H1 (cell line): ENCODE data around the gene KLHL21. TPM values are rescaled to one million over a fixed set of nuclear protein-coding genes. Genes with fewer than 3 reads are reported as not detected.
"Not testable (repeated sequence)": the region's sequence is repeated elsewhere in the genome, so short reads cannot be mapped to it uniquely, and the experiment has no call there.

ENCODE experiments used
- CTCF ChIA-PET: fragments of 300-600 bp; sonication (Branson Sonifier 250); formaldehyde crosslinking; loops from one replicate; lab custom pipeline; 2021; ENCODE audit not compliant: partially characterized antibody; lab: Charles Lee
- POLR2A ChIA-PET: fragments of 300-600 bp; sonication (Branson Sonifier 250); formaldehyde crosslinking; loops from one replicate; lab custom pipeline; 2021; ENCODE audit warnings: inconsistent platforms; ENCODE audit not compliant: partially characterized antibody; lab: Charles Lee
- DNase-seq, 2 experiments: peaks; one replicate each; pipeline versions ENCODE4 v3.0.0 to v3.0.0-alpha.2; 2010 to 2022; ENCODE audit warnings: low spot score in 2 of 2, low read depth in 1 of 2, mixed read lengths in 1 of 2
- FAIRE-seq: peaks from 2 replicates; lab custom pipeline; 2011; peaks lifted over from hg19 to GRCh38; lab: Jason Lieb, UNC
- H2AFZ ChIP-seq: 2 replicates; pipeline ENCODE4 v1.8.1; 2012; ENCODE audit warnings: low read length, inconsistent platforms
- H2AK5ac ChIP-seq: 2 replicates; pipeline ENCODE4 v1.6.1; 2013; ENCODE audit warnings: low read depth, low read length
- H2BK120ac ChIP-seq: replicated peaks from 2 replicates; pipeline ENCODE3; 2013; ENCODE audit warnings: low read depth, low read length, inconsistent platforms
- H2BK12ac ChIP-seq: 2 replicates; pipeline ENCODE4 v1.6.1; 2013; ENCODE audit warnings: low read depth, low read length
- H2BK15ac ChIP-seq: 2 replicates; pipeline ENCODE4 v1.6.1; 2013; ENCODE audit warnings: low read length
- H2BK20ac ChIP-seq: 2 replicates; pipeline ENCODE4 v1.6.1; 2013; ENCODE audit warnings: low read length
- H2BK5ac ChIP-seq: 2 replicates; pipeline ENCODE4 v1.6.1; 2013; ENCODE audit warnings: low read depth, low read length
- H3K14ac ChIP-seq: 2 replicates; pipeline ENCODE4 v1.6.1; 2013; ENCODE audit warnings: inconsistent platforms; ENCODE audit not compliant: insufficient read length
- H3K18ac ChIP-seq: 2 replicates; pipeline ENCODE4 v1.6.1; 2013; ENCODE audit warnings: low read length; ENCODE audit errors: extremely low read depth
- H3K23ac ChIP-seq: 2 replicates; pipeline ENCODE4 v1.6.1; 2013; ENCODE audit warnings: inconsistent platforms; ENCODE audit not compliant: insufficient read length
- H3K23me2 ChIP-seq: 2 replicates; pipeline ENCODE4 v1.6.1; 2013; ENCODE audit warnings: low read depth, low read length
- H3K27ac ChIP-seq: 2 replicates; pipeline ENCODE4 v1.6.1; 2011; ENCODE audit warnings: low read depth, low read length, inconsistent platforms
- H3K27me3 ChIP-seq, 4 experiments: replicated peaks in 1 of 4; 1 replicate in 1 of 4; 2 replicates in 3 of 4; pipeline versions ENCODE4 v1.6.1 to v1.8.1; 2011 to 2013; ENCODE audit warnings: low read length in 3 of 4, mild to moderate bottlenecking in 3 of 4, inconsistent platforms in 2 of 4, mixed read lengths in 2 of 4, moderate library complexity in 1 of 4; ENCODE audit not compliant: control insufficient read depth in 3 of 4, insufficient read depth in 3 of 4; ENCODE audit errors: extremely low read depth in 1 of 4
- H3K36me3 ChIP-seq, 4 experiments: 2 replicates each; pipeline versions ENCODE4 v1.6.1 to v1.8.1; 2011 to 2013; ENCODE audit warnings: mild to moderate bottlenecking in 4 of 4, low read length in 3 of 4, moderate library complexity in 2 of 4, control low read depth in 1 of 4, inconsistent platforms in 1 of 4; ENCODE audit not compliant: insufficient read depth in 4 of 4, control insufficient read depth in 2 of 4
- H3K4ac ChIP-seq: replicated peaks from 2 replicates; pipeline ENCODE3; 2013; ENCODE audit warnings: low read length, low read depth, mixed read lengths, inconsistent platforms; ENCODE audit not compliant: insufficient read length
- H3K4me1 ChIP-seq, 4 experiments: replicated peaks in 1 of 4; 1 replicate in 1 of 4; 2 replicates in 3 of 4; pipeline versions ENCODE4 v1.6.1 to v1.8.1; 2011 to 2013; ENCODE audit warnings: low read length in 3 of 4, inconsistent platforms in 2 of 4, mixed read lengths in 1 of 4; ENCODE audit not compliant: insufficient read depth in 4 of 4, control insufficient read depth in 3 of 4
- H3K4me2 ChIP-seq, 2 experiments: 2 replicates each; pipeline versions ENCODE4 v1.6.1 to v1.8.1; 2011 to 2013; ENCODE audit warnings: low read depth in 2 of 2, low read length in 2 of 2, control low read depth in 1 of 2, inconsistent platforms in 1 of 2, mild to moderate bottlenecking in 1 of 2; ENCODE audit not compliant: insufficient read depth in 1 of 2
- H3K4me3 ChIP-seq, 4 experiments: fragments of 200-600, 300-600 bp in 1 of 4; sonication (generic), shearing (Covaris generic), sonication (Bioruptor Twin) in 1 of 4; 2 replicates each; pipeline versions ENCODE4 v1.5.1 to v1.8.1; 2011 to 2016; ENCODE audit warnings: low read length in 4 of 4, low read depth in 3 of 4, control low read depth in 2 of 4, inconsistent platforms in 2 of 4, mild to moderate bottlenecking in 2 of 4, mixed read lengths in 1 of 4, moderate library complexity in 1 of 4; ENCODE audit not compliant: insufficient read depth in 2 of 4; ENCODE audit errors: extremely low read depth in 1 of 4
- H3K56ac ChIP-seq: replicated peaks from 2 replicates; pipeline ENCODE3; 2013; ENCODE audit warnings: low read depth, mild to moderate bottlenecking, mixed read lengths, low read length, inconsistent platforms; ENCODE audit not compliant: insufficient read length
- H3K79me1 ChIP-seq: 2 replicates; pipeline ENCODE4 v1.6.1; 2013; ENCODE audit warnings: low read depth, low read length, control low read depth
- H3K79me2 ChIP-seq, 2 experiments: 2 replicates each; pipeline versions ENCODE4 v1.6.1 to v1.8.1; 2012 to 2013; ENCODE audit warnings: low read length in 2 of 2, mild to moderate bottlenecking in 2 of 2, inconsistent platforms in 1 of 2; ENCODE audit not compliant: insufficient read depth in 2 of 2, control insufficient read depth in 1 of 2
- H3K9ac ChIP-seq, 4 experiments: replicated peaks in 1 of 4; 1 replicate in 1 of 4; 2 replicates in 3 of 4; pipeline versions ENCODE4 v1.6.1 to v1.8.1; 2011 to 2013; ENCODE audit warnings: low read depth in 3 of 4, low read length in 3 of 4, control low read depth in 2 of 4, mild to moderate bottlenecking in 2 of 4, moderate library complexity in 2 of 4, inconsistent platforms in 1 of 4; ENCODE audit errors: extremely low read depth in 1 of 4
- H3K9me3 ChIP-seq, 2 experiments: 2 replicates each; pipeline versions ENCODE4 v1.6.1 to v1.8.1; 2012 to 2013; ENCODE audit warnings: mild to moderate bottlenecking in 2 of 2, moderate library complexity in 2 of 2, control low read depth in 1 of 2, inconsistent platforms in 1 of 2, low read depth in 1 of 2, low read length in 1 of 2, mixed read lengths in 1 of 2; ENCODE audit not compliant: insufficient read depth in 2 of 2
- H4K20me1 ChIP-seq, 2 experiments: replicated peaks in 1 of 2; 2 replicates each; pipeline versions ENCODE3 to v1.8.1; 2011 to 2013; ENCODE audit warnings: inconsistent platforms in 2 of 2, low read length in 2 of 2, mild to moderate bottlenecking in 1 of 2; ENCODE audit not compliant: insufficient read depth in 2 of 2, control insufficient read depth in 1 of 2
- H4K5ac ChIP-seq: 2 replicates; pipeline ENCODE4 v1.6.1; 2013; ENCODE audit warnings: low read length, low read depth, mixed read lengths, inconsistent platforms; ENCODE audit not compliant: insufficient read length
- H4K8ac ChIP-seq: 2 replicates; pipeline ENCODE4 v1.8.0; 2013; ENCODE audit warnings: mild to moderate bottlenecking, moderate library complexity, low read length, inconsistent platforms; ENCODE audit not compliant: insufficient read depth; ENCODE audit errors: extremely low read depth
- H4K91ac ChIP-seq: replicated peaks from 2 replicates; pipeline ENCODE3; 2013; ENCODE audit warnings: low read length, mixed read lengths, inconsistent platforms; ENCODE audit not compliant: insufficient read length
- WGBS, 2 experiments: shearing (Covaris generic) in 1 of 2; methylation state at CpG; one replicate each; pipeline versions ENCODE4 v1.1.6 to v1.1.7; 2013 to 2015; ENCODE audit warnings: low lambda C conversion rate in 2 of 2, mixed read lengths in 2 of 2, inconsistent platforms in 1 of 2, low coverage in 1 of 2, missing lambda C conversion rate in 1 of 2; ENCODE audit not compliant: insufficient replicate concordance in 2 of 2, insufficient coverage in 1 of 2, insufficient read length in 1 of 2; ENCODE audit errors: extremely low coverage in 1 of 2, missing lambda C conversion rate in 1 of 2; 5-methylcytosine and 5-hydroxymethylcytosine counted together
- polyA plus RNA-seq, 7 experiments: library from polyadenylated mRNA; depleted of rRNA in 3 of 7; stranded (reverse) in 5 of 7; unstranded in 2 of 7; fragments of >200 nt in 5 of 7; fragments of 200-250 nt in 2 of 7; gene quantifications; 1 replicate in 5 of 7; 2 replicates in 1 of 7; 4 replicates in 1 of 7; pipeline versions ENCODE4 v1.2.1 to v1.2.3, GENCODE V29; 2011 to 2013; ENCODE audit warnings: missing spikeins in 2 of 7, mixed read lengths in 2 of 7
- total RNA-seq: library from RNA; stranded (reverse); fragmentation: NEBNext Ultra II Directional; extraction: Animal tissue kit (Norgen Biotek cat#: 25700); gene quantifications from 2 replicates; pipeline ENCODE4 v1.2.1, GENCODE V29; 2021

Gene KLHL21
- total and polyA plus RNA-seq, 2 of the 8 experiments (the other 6 are each of a cell fraction or from before 2014, with no cell fraction given): 11.9 to 22.3 TPM

DNA sequence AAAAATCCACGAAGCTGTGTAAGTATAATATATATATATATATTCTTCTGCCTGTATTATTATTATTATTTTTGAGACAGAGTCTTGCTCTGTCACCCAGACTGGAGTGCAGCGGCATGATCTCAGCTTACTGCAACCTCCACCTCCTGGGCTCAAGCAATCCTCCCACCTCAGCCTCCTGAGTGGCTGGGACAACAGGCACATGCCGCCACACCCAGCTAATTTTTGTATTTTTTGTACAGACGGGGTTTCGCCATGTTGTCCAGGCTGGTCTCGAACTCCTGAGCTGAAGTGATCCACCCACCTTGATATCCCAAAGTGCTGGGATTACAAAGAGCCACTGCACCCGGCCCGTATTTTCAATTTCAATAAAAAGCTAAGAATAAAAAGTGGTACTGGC is 2.7 kb downstream of the KLHL21 start:
- not testable (repeated sequence) for H3K23ac ChIP-seq, H4K91ac ChIP-seq, FAIRE-seq, DNase-seq, H2BK12ac ChIP-seq, H3K27me3 ChIP-seq, H4K8ac ChIP-seq, H3K27ac ChIP-seq, H2BK15ac ChIP-seq, H2BK120ac ChIP-seq, H3K9ac ChIP-seq, H2BK20ac ChIP-seq, H2AK5ac ChIP-seq, H2AFZ ChIP-seq, H3K56ac ChIP-seq, H3K18ac ChIP-seq, H3K9me3 ChIP-seq, H3K14ac ChIP-seq, H2BK5ac ChIP-seq, H3K4ac ChIP-seq, H4K5ac ChIP-seq
- Histone ChIP-seq H3K4me2 (peak overlapping the region; percentile 91 to 94), H3K36me3 (peaks cover 10 to 29% (median 26%) of the 10 kb centered on the region in 4 experiments; a peak in 7 of 8 replicates), H3K4me1 (peaks cover 2 to 13% (median 9%) of the 10 kb centered on the region in 4 experiments), H3K23me2 (peaks cover 18% of the 10 kb centered on the region), H3K4me3 (peak overlapping the region; percentile 75 to 92 (median 86); a peak in 4 of 8 replicates), H3K79me2 (peaks cover 22 to 55% of the 10 kb centered on the region in 2 experiments; a peak in 3 of 4 replicates), H4K20me1 (peaks cover 27 to 38% of the 10 kb centered on the region in 2 experiments), H3K79me1 (peaks cover 21% of the 10 kb centered on the region)
- 93% methylated on average over 8 of the region's 8 CpGs; no CpG with 5 or more reads in 1 of the 2 experiments for WGBS, 2 experiments
- POLR2A ChIA-PET: interaction anchor here (5.4 to 10.8 kb wide), 4 partner anchors 10 to 46 kb away, joined by 46 to 196 read pairs (median 120); partner anchors contain the start of genes NOL9, TAS1R1, THAP3 and ZBTB48
- CTCF ChIA-PET: interaction anchor here (0.7 to 3.3 kb wide), 12 partner anchors 10 to 77 kb away, joined by 3 to 16 read pairs (median 4); partner anchors contain the start of genes PHF13 and THAP3
